RWPE2 (cell line): ENCODE measurements around the gene PRMT1.

Experiments used
- ATAC-seq: fragments of 200-7000 bp; cut with Tn5 transposase; 3 replicates; pipeline ENCODE4 v1.9.1; 2021; ENCODE audit warnings: low read depth
- DNase-seq: peaks from one replicate; pipeline ENCODE4 v3.0.0-alpha.2; 2020; ENCODE audit warnings: low spot score
- H3K27ac ChIP-seq: fragments of 450-650 bp; 2 replicates; pipeline ENCODE4 v1.5.1; 2017; ENCODE audit warnings: mild to moderate bottlenecking; ENCODE audit not compliant: poor library complexity, severe bottlenecking
- H3K27me3 ChIP-seq: fragments of 250-450 bp; sonication (Bioruptor Pico); 2 replicates; pipeline ENCODE4 v1.5.1; 2021; ENCODE audit warnings: mild to moderate bottlenecking, moderate library complexity; ENCODE audit not compliant: insufficient read depth, poor library complexity, severe bottlenecking
- H3K36me3 ChIP-seq: fragments of 250-450 bp; sonication (Bioruptor Pico); 2 replicates; pipeline ENCODE4 v1.5.1; 2020; ENCODE audit warnings: low read depth, mild to moderate bottlenecking, moderate library complexity
- H3K4me1 ChIP-seq: fragments of 250-450 bp; sonication (Bioruptor Pico); 2 replicates; pipeline ENCODE4 v1.5.1; 2021; ENCODE audit warnings: mild to moderate bottlenecking, moderate library complexity; ENCODE audit not compliant: insufficient read depth, poor library complexity, severe bottlenecking
- H3K4me3 ChIP-seq: fragments of 250-450 bp; sonication (Bioruptor Pico); 2 replicates; pipeline ENCODE4 v1.5.1; 2021; ENCODE audit warnings: mild to moderate bottlenecking, moderate library complexity; ENCODE audit not compliant: severe bottlenecking
- H3K9me3 ChIP-seq: fragments of 250-450 bp; sonication (Bioruptor Pico); 2 replicates; pipeline ENCODE4 v1.5.1; 2021; ENCODE audit warnings: mild to moderate bottlenecking, moderate library complexity; ENCODE audit not compliant: severe bottlenecking
- TF ChIP-seq, protein P1 (sequence below): fragments of 450-650 bp; IDR thresholded peaks from one replicate; pipeline ENCODE4 v1.5.1; 2017; ENCODE audit warnings: mild to moderate bottlenecking, moderate library complexity; ENCODE audit not compliant: poor library complexity, severe bottlenecking

Gene PRMT1

DNA sequence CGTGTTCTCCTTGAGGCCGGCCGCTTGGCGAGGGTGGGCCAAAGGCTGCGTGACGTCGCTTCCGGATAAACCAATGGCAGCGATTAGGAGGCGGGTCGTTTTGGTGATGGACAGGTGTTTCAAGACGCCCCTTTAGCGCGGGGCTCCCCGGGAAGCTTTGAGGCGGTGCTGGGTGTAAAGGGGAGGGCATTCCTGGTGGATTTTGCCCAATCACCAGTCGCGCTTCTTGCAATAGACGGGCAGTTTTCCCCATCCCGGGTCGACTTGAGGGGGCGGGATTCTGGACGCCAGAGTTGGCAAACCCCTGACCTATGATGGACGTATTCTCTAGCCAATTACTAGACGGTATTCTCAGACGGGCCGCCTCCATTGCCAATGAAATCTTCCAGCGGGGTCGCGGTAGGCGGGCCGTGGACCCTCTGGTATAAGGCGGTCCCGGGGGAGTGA, 264 bp upstream of the PRMT1 start:
- no peaks in the 10 kb centered on the region for H3K27me3 ChIP-seq
- H3K36me3 ChIP-seq = peaks cover 20% of the 10 kb centered on the region
- peaks cover 2% of the 10 kb centered on the region for H3K4me1 ChIP-seq
- DNase-seq = peak; percentile 98
- H3K27ac ChIP-seq = peak overlapping the region; percentile 82
- H3K9me3 ChIP-seq = no peaks in the 10 kb centered on the region
- TF ChIP-seq, protein P1, sequence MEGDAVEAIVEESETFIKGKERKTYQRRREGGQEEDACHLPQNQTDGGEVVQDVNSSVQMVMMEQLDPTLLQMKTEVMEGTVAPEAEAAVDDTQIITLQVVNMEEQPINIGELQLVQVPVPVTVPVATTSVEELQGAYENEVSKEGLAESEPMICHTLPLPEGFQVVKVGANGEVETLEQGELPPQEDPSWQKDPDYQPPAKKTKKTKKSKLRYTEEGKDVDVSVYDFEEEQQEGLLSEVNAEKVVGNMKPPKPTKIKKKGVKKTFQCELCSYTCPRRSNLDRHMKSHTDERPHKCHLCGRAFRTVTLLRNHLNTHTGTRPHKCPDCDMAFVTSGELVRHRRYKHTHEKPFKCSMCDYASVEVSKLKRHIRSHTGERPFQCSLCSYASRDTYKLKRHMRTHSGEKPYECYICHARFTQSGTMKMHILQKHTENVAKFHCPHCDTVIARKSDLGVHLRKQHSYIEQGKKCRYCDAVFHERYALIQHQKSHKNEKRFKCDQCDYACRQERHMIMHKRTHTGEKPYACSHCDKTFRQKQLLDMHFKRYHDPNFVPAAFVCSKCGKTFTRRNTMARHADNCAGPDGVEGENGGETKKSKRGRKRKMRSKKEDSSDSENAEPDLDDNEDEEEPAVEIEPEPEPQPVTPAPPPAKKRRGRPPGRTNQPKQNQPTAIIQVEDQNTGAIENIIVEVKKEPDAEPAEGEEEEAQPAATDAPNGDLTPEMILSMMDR = no peak
- ATAC-seq = peak; percentile 77
- peak overlapping the region; percentile 89 for H3K4me3 ChIP-seq

DNA sequence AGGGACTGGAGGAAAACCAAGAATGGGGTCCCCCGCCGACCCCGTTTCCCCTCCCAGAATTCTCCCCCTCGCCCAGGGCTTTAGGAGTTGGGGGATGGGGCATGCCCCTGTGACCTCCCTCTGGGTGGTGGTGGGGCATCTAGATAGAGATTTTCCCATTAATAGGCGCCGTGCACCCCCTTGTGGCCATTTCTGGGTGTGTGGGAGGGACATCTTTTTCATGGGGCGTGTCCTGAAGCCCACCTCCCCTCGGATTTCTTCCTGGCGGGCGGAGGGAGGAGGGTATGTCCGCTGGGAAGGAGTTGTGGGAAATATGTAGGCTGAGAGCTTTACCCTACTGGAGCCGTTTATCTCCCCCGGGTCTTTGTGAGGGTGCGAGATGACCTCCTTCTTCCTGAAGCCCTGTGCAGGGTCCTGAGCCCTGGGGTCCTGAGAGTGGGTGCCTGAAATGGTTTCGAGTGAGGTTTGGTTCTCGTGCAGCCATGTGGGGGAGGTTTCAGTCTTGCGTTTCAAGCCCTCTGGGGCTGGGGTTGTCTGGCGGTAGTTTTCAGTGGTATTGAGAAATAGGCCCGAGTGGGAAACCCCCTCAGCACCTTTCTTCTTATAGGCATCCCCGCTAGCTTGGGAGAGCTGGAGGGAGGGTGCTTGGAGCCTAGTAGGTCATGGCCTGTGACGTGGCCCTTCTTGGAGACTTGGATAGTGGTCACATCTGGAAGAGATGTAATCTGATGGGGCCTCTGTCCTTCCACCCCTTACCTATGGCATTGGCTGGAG, 1.0 kb downstream of the PRMT1 start:
- peaks cover 33% of the 10 kb centered on the region for H3K36me3 ChIP-seq
- DNase-seq = peak; percentile 50

DNA sequence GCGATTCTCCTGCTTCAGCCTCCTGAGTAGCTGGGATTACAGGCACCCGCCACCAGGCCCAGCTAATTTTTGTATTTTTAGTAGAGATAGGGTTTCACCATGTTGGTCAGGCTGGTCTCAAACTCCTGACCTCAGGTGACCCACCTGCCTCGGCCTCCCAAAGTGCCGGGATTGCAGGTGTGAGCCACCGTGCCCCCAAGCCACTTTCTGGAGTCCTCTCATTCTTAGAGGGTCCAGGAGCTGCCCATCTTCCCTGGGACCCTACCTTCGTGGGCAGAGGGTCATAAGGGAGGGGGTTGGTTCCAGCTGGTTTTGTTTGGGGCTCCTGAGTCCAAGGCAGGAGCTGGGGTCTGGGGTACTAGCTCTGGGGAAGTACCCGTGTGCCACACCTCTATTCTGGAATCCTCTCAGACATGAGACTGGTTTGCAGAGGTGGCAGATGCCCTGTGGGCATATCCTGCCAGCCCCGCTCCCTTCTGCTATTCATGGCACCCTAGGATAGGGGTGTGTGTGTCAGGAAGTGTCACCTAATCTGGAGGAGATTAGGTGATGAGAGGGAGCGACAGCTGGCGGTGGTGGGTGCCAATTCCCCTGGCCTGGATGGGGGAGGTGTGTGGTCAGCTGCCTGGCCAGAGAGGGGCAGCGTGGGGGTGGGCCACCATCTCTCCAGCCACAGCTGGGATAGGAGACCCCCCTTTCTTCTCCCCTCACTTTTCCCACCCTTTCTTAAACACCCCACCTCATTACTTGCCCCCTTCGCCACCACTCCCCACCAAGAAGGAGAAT, 2.1 kb downstream of the PRMT1 start:
- Histone ChIP-seq H3K4me1 (peaks cover 2% of the 10 kb centered on the region), H3K27me3 (no peaks in the 10 kb centered on the region), H3K36me3 (peaks cover 44% of the 10 kb centered on the region), H3K9me3 (no peaks in the 10 kb centered on the region), H3K27ac (peak overlapping the region; percentile 82), H3K4me3 (no peak overlapping the region)
- no peak for DNase-seq
- TF ChIP-seq, protein P1 = no peak
- ATAC-seq = no peak

More for the DNA sequence above, 1.0 kb downstream of the PRMT1 start:
- no peaks in the 10 kb centered on the region for H3K9me3 ChIP-seq
- no peak for ATAC-seq
- TF ChIP-seq, protein P1 = peak; percentile 74
- H3K27ac ChIP-seq = peak overlapping the region; percentile 82
- peak overlapping the region; percentile 89 for H3K4me3 ChIP-seq
- peaks cover 2% of the 10 kb centered on the region for H3K4me1 ChIP-seq
- H3K27me3 ChIP-seq = no peaks in the 10 kb centered on the region

DNA sequence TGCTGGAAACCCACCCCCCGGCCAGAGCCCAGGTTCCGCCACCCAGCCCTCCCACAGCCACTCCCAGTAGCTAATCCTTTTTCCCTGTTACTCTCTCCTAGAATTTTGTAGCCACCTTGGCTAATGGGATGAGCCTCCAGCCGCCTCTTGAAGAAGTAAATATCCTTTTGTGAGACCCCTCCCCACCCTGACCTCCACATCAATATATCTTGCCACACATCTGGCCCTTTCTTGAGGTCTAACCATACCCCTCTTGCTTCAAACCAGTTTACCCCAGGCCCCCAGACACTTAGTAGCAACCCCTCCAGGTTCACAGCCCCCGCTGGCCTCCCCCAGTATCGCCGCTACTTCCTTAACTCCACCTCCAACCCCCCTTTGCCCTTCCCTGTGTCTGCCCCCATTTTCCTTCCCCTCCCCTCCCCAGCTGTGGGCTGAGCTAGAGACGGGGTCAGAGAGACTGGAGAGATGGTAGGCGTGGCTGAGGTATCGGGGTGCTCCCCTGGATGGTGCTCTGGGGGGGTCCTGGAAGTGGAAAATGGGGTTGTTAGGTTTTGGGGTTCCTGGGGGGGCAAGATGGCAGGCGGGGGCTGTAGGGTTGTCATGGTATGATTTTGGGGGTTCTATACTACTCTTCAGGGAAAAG, 2.8 kb downstream of the PRMT1 start:
- no peak overlapping the region for H3K27ac ChIP-seq
- DNase-seq (peak; percentile 48), ATAC-seq (no peak)
- H3K27me3 ChIP-seq = no peaks in the 10 kb centered on the region
- H3K9me3 ChIP-seq = no peaks in the 10 kb centered on the region
- TF ChIP-seq, protein P1 = no peak
- H3K4me3 ChIP-seq = no peak overlapping the region
- H3K36me3 ChIP-seq = peaks cover 51% of the 10 kb centered on the region
- H3K4me1 ChIP-seq = peaks cover 2% of the 10 kb centered on the region
